Ovary (tissue), 9 donors: ENCODE measurements around the gene TRMO. TPM values are rescaled to one million over a fixed set of nuclear protein-coding genes. Genes with fewer than 3 reads are reported as not detected.

Source experiments
- DNase-seq, 5 donors: peaks; one replicate each; pipeline ENCODE4 v3.0.0-alpha.2; 2019 to 2020
- H3K27ac ChIP-seq, 2 donors: fragments of 200-600 bp; one replicate each; pipeline versions ENCODE4 v1.5.1 to v1.8.0; 2019 to 2022
- H3K27me3 ChIP-seq: fragments of 200-600 bp; one replicate; pipeline ENCODE4 v1.8.0; 2022
- H3K36me3 ChIP-seq: fragments of 200-600 bp; sonication (generic); one replicate; pipeline ENCODE4 v1.5.1; 2019
- H3K4me1 ChIP-seq: one replicate; pipeline ENCODE4 v1.8.1; 2013; ENCODE audit warnings: mild to moderate bottlenecking, moderate library complexity; ENCODE audit not compliant: insufficient read depth
- H3K4me3 ChIP-seq: fragments of 200-600 bp; sonication (generic); one replicate; pipeline ENCODE4 v1.5.1; 2017
- H3K9me3 ChIP-seq, 2 donors: fragments of 200-600 bp in 1 of 2; sonication (generic) in 1 of 2; one replicate each; pipeline versions ENCODE4 v1.5.1 to v1.8.1; 2013 to 2019; ENCODE audit warnings: mild to moderate bottlenecking in 1 of 2, moderate library complexity in 1 of 2
- EP300 ChIP-seq: sonication (generic); formaldehyde crosslinking; IDR thresholded peaks from one replicate; pipeline ENCODE4 v1.6.1; 2017; ENCODE audit warnings: antibody characterized with exemption
- POLR2A ChIP-seq: fragments of 450-650 bp; IDR thresholded peaks from one replicate; pipeline ENCODE4 v1.6.1; 2017; ENCODE audit warnings: antibody characterized with exemption, mild to moderate bottlenecking, moderate library complexity
- WGBS, 3 donors: extraction: QIAGEN DNeasy Blood & Tissue Kit in 1 of 3; methylation state at CpG; one replicate each; pipeline versions ENCODE4 v1.1.5 to v1.1.7; 2013 to 2017; 5-methylcytosine and 5-hydroxymethylcytosine counted together
- intact Hi-C, 4 donors: fragments of 100-400 bp; cut with DNase I; formaldehyde crosslinking; loops; one replicate each; pipeline versions ENCODE4 v1.11.0 to v1.15.1; 2022 to 2023
- polyA plus RNA-seq, 2 donors: library from polyadenylated mRNA; stranded (reverse); fragments of 200-250 nt in 1 of 2; fragments of 350-450 nt in 1 of 2; fragmentation: Illumina TruSeq in 1 of 2; extraction: RNeasy Lipid Tissue Mini Kit (QIAGEN cat#74804) in 1 of 2; gene quantifications; one replicate each; pipeline ENCODE4 v1.2.3, GENCODE V29; 2013 to 2014
- total RNA-seq, 7 donors: library from RNA; depleted of rRNA in 2 of 7; stranded (reverse); fragments of >200 nt in 2 of 7; fragmentation: NEBNext Ultra II Directional in 3 of 7; extraction: Animal tissue kit (Norgen Biotek cat#: 25700) in 3 of 7; gene quantifications; one replicate each; pipeline versions ENCODE4 v1.1.0 to v1.2.4, GENCODE V29; 2016 to 2023
- TF ChIP-seq, protein P1 (sequence below), 3 donors: fragments of 450-650 bp in 2 of 3; fragments of 200-600 bp in 1 of 3; IDR thresholded peaks; one replicate each; pipeline versions ENCODE4 v1.5.1 to v1.8.0; 2016 to 2022; ENCODE audit warnings: antibody characterized with exemption in 3 of 3, mild to moderate bottlenecking in 1 of 3
- donor health status: DM: no; HTN: no; CAD: no; lungs with moderate emphysema.
- donor health status: DM: no; HTN: no; CAD: no.
- donor health status: Bipolar disorder and iron deficiency.
- donor health status: DM: yes; HTN: yes; CAD: no.
- donor health status: DM: no; HTN: no; CAD: no.
- donor health status: DM: yes; HTN: yes; CAD: no.

Gene TRMO
- total and polyA plus RNA-seq, 9 donors: 11.5 to 25.3 (median 15.3) TPM

DNA sequence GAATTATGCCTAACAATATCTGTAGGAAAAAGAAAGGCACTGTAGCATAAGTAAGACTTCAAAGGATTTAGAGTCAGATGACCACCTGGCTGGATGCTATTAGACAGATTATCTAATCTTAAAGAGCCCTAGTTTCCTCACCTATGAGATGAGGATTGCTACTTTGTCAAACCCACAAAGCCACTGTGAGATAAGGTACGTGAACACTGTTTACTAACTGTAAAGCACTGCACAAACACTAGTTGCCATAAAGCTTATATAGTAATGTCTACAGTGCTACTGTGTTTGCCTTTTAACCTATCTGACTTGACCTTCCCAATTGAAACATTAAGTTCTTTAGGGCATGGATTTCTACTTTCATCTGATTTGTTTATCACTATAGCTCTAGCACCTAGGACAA is 10.3 kb downstream of the TRMO start:
- TF ChIP-seq, protein P1, sequence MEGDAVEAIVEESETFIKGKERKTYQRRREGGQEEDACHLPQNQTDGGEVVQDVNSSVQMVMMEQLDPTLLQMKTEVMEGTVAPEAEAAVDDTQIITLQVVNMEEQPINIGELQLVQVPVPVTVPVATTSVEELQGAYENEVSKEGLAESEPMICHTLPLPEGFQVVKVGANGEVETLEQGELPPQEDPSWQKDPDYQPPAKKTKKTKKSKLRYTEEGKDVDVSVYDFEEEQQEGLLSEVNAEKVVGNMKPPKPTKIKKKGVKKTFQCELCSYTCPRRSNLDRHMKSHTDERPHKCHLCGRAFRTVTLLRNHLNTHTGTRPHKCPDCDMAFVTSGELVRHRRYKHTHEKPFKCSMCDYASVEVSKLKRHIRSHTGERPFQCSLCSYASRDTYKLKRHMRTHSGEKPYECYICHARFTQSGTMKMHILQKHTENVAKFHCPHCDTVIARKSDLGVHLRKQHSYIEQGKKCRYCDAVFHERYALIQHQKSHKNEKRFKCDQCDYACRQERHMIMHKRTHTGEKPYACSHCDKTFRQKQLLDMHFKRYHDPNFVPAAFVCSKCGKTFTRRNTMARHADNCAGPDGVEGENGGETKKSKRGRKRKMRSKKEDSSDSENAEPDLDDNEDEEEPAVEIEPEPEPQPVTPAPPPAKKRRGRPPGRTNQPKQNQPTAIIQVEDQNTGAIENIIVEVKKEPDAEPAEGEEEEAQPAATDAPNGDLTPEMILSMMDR (IDR thresholded peaks at IDR 0.05): no peak
- DNase-seq: no peak
- Histone ChIP-seq H3K27ac (no peak overlapping the region), H3K36me3 (no peaks in the 10 kb centered on the region), H3K9me3 (no peaks in the 10 kb centered on the region), H3K4me3 (no peak overlapping the region), H3K27me3 (no peaks in the 10 kb centered on the region), H3K4me1 (no peaks in the 10 kb centered on the region)
- intact Hi-C loops: no loop called here
- WGBS, 3 donors: 86 to 92% (median 91%) methylated on average over 1 of the region's 1 CpG

GRCh38 chr9:97911528-97911927 is 10.8 kb downstream of the TRMO start:
- Histone ChIP-seq H3K36me3 (no peaks in the 10 kb centered on the region), H3K4me3 (no peak overlapping the region), H3K27me3 (no peaks in the 10 kb centered on the region), H3K9me3 (no peaks in the 10 kb centered on the region), H3K4me1 (no peaks in the 10 kb centered on the region), H3K27ac (no peak overlapping the region)
- DNase-seq: no peak
- intact Hi-C loops: no loop called here
- TF ChIP-seq, protein P1 (IDR thresholded peaks at IDR 0.05): no peak
- TF ChIP-seq EP300 (no peak), POLR2A (no peak)
- WGBS, 3 donors: 88 to 94% (median 92%) methylated on average over 2 of the region's 2 CpGs

DNA sequence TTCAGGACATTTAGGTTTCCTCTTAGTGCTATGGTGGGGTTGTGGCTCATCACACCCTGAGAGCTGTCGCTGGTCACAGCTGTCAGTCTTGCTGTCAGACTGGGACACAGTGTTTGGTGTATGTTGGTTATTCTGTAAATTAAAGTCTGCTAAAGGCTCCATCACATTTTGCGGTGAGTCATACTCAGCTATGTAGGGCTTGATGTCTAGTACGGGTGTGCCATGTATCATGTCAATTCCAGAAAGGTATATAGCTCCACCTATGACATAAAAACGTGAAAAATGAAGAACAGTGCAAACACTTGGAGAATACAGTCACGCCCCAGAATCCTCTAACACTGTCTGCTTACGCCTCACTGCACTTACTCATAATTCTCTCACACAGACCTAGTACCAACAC is 11.9 kb downstream of the TRMO start:
- no peak for TF ChIP-seq EP300
- TF ChIP-seq, protein P1 (IDR thresholded peaks at IDR 0.05): no peak
- TF ChIP-seq POLR2A: no peak
- H3K36me3 ChIP-seq: no peaks in the 10 kb centered on the region
- WGBS, 3 donors: 88 to 90% (median 90%) methylated on average over 6 of the region's 6 CpGs

GRCh38 chr9:97908705-97909104 is 13.6 kb downstream of the TRMO start:
- TF ChIP-seq POLR2A (no peak), EP300 (no peak)
- TF ChIP-seq, protein P1 (IDR thresholded peaks at IDR 0.05): no peak
- Histone ChIP-seq H3K27me3 (no peaks in the 10 kb centered on the region), H3K27ac (no peak overlapping the region), H3K9me3 (no peaks in the 10 kb centered on the region), H3K36me3 (no peaks in the 10 kb centered on the region), H3K4me3 (no peak overlapping the region), H3K4me1 (no peaks in the 10 kb centered on the region)
- intact Hi-C loops: no loop called here
- WGBS, 3 donors: 86 to 90% (median 89%) methylated on average over 1 of the region's 1 CpG
- no peak for DNase-seq

More for the DNA sequence above, 11.9 kb downstream of the TRMO start:
- Histone ChIP-seq H3K4me3 (no peak overlapping the region), H3K27ac (no peak overlapping the region), H3K27me3 (no peaks in the 10 kb centered on the region), H3K9me3 (no peaks in the 10 kb centered on the region), H3K4me1 (no peaks in the 10 kb centered on the region)
- intact Hi-C loops: no loop called here
- no peak for DNase-seq

GRCh38 chr9:97907632-97908031 is 14.7 kb downstream of the TRMO start:
- WGBS, 3 donors: 86 to 88% (median 87%) methylated on average over 5 of the region's 5 CpGs
- H3K4me1 ChIP-seq: no peaks in the 10 kb centered on the region
- no peak overlapping the region for H3K4me3 ChIP-seq
- no peak for TF ChIP-seq EP300
- TF ChIP-seq, protein P1 (IDR thresholded peaks at IDR 0.05): no peak
- TF ChIP-seq POLR2A: no peak
- DNase-seq: no peak
- intact Hi-C loops: no loop called here
- H3K27ac ChIP-seq: no peak overlapping the region
- H3K36me3 ChIP-seq: no peaks in the 10 kb centered on the region
- no peaks in the 10 kb centered on the region for H3K27me3 ChIP-seq
- no peaks in the 10 kb centered on the region for H3K9me3 ChIP-seq
